GM20431 (cell line): ENCODE results near the gene OMA1.

Source experiments
- in situ Hi-C: fragments of 300-500 bp; cut with MseI, MboI; formaldehyde crosslinking; loops from one replicate; pipeline ENCODE4 v1.15.0; 2020; ENCODE audit warnings: low sequenced_read_pairs; ENCODE audit not compliant: unreplicated experiment

OMA1 gene

DNA sequence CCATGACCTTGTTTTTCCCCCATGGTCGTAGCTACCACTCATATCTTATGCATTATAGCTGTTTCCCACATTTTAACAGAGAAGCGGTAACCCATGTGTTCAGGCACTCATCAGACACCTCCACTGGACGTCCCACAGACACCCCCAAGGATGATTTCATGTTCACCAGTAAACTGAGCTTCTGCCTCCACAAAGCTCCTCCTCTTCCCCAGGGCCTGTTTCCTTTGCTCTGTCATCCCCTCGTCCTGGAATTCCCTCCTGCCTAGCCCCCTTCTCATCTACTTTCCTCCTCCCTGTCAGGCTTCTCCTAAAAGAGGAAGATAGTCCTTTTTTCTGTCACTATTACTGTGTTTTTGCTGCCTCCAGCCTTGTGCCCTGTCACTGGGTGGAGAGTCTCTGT, 111.2 kb downstream of the OMA1 start:
- in situ Hi-C loops, result no loop called here

DNA sequence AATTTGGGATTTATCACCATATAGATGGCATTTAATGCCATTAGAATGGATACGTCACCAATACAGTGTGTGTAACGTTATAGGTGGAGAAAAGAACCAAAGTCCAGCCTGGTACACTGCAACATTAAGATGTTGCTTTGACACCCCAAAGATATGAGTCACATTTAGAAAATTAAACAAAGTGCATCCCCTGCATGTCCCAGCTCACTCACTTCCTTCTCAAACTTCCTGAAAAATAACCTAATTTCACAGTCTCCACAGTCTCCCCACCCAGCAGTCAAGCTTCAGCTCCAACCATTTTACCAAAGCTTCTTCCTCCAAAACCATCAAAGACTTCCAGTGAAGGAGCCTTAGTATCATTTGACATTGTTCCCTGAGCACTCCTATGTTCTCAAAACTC, 111.9 kb downstream of the OMA1 start:
- in situ Hi-C loops, result no loop called here

DNA sequence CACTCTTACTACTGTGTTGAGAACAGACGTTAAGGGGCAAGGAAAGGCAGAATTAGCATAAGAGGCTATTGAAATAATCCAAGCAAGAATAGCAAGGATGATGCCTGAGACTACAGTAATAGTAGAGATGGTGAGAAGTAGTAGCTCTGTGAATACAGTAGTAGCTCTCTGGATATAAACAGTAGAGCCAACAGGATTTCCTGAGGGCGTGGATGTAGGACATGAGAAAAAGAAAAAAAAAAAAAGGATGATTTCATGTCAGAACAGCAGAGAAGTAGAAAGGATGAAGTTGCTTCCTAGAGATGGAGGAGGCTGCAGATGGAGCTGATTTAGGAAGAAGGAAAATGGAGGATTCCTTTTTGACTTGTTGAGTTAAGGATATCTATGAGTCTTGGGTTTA, 112.3 kb downstream of the OMA1 start:
- in situ Hi-C loops, result no loop called here

DNA sequence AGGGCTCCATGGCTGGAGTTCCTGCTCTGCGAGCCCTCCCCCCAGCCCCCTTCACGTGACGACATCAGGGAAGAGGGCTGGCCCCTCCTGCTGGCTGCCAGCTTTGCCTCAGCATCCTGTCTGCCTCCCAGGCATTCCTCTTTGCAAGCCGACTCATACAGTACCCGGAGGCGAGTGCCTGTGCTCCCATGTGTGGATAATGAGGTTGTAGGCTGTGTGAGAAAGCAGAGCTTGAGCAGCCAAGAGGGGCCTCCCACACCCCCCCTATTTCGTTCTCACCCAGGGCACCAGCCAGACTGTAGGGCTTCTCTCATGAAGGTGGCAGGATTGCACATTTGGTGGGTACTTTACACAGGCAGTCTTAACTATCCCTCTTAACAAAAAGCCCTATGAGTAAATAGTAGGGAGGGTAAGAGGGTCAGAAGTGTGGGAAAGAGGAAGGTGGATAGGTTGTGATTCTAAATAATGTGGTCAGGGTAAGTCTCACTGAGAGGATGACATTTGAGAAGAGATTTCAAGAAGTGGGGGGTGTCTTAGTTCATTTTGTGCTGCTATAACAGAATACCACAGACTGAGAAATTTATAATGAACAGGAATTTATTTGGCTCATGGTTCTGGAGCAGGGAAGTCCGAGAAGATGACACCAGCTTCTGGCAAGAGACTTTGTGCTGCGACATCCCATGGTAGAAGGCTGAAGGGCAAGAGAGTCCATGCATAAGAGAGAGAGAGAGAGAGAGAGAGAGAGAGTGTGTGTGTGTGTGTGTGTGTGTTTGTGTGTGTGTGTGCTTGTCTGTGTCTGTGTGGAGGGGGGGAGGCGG, 113.5 kb downstream of the OMA1 start:
- in situ Hi-C loops, result no loop called here

DNA sequence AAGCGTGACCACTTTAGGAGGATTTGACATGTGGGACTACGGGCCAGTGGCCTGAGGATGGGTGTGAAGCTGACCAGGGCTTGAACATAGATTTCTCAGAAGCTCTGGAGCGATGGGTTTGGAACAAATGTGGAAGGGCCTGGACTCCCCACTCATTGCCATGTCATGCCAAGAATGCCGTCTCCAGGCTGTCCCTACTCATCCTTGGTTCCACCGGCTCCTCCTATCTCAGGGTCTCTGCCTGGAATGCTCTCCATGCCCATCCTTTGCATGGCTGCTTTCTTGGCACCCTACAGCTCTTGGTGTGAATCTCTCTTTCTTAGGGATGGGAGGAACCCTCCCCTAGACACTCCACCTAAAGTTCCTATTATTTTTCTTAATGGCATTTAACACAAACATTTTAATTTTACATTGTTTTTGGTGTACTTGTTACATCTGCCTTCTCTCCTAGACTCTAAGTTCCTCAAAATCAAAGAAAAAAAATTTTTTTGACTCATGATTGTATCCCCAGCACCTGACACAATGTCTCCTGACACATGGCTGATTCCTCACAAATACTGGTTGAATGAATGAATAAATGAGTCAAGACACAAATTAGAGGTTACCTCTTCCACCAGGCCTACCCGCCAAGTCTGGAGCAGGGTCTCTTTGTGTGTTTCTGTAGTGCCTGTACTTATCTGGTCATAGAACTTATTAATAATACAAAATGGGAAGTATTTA, 114.5 kb downstream of the OMA1 start:
- in situ Hi-C loops, result no loop called here
